Kidney epithelial cell (primary cell): ENCODE results near the gene FBXW5. TPM values are rescaled to one million over a fixed set of nuclear protein-coding genes. Genes with fewer than 3 reads are reported as not detected.

Experiments
- DNase-seq: peaks from one replicate; pipeline ENCODE4 v3.0.0-alpha.2; 2010; ENCODE audit warnings: low read depth
- H3K27me3 ChIP-seq: 2 replicates; pipeline ENCODE4 v1.6.0; 2011; ENCODE audit warnings: low read length; ENCODE audit not compliant: control insufficient read depth, insufficient read depth
- H3K36me3 ChIP-seq: 2 replicates; pipeline ENCODE4 v1.5.1; 2011; ENCODE audit warnings: low read length; ENCODE audit not compliant: control insufficient read depth, insufficient read depth
- H3K4me3 ChIP-seq: 2 replicates; pipeline ENCODE4 v1.5.1; 2011; ENCODE audit warnings: low read depth, mild to moderate bottlenecking, control low read depth, low read length
- total RNA-seq: library from RNA; depleted of rRNA; stranded (reverse); fragments of >200 nt; gene quantifications from 2 replicates; pipeline ENCODE4 v1.2.3, GENCODE V29; 2015
- TF ChIP-seq, protein P1 (sequence below): IDR thresholded peaks from 2 replicates; pipeline ENCODE4 v1.5.1; 2011; ENCODE audit warnings: mild to moderate bottlenecking, moderate library complexity, low read length, control low read depth, inconsistent platforms; ENCODE audit not compliant: insufficient read depth, poor library complexity, severe bottlenecking

The FBXW5 gene
- total RNA-seq, 1 donor from 2014 or later: 174 TPM

DNA sequence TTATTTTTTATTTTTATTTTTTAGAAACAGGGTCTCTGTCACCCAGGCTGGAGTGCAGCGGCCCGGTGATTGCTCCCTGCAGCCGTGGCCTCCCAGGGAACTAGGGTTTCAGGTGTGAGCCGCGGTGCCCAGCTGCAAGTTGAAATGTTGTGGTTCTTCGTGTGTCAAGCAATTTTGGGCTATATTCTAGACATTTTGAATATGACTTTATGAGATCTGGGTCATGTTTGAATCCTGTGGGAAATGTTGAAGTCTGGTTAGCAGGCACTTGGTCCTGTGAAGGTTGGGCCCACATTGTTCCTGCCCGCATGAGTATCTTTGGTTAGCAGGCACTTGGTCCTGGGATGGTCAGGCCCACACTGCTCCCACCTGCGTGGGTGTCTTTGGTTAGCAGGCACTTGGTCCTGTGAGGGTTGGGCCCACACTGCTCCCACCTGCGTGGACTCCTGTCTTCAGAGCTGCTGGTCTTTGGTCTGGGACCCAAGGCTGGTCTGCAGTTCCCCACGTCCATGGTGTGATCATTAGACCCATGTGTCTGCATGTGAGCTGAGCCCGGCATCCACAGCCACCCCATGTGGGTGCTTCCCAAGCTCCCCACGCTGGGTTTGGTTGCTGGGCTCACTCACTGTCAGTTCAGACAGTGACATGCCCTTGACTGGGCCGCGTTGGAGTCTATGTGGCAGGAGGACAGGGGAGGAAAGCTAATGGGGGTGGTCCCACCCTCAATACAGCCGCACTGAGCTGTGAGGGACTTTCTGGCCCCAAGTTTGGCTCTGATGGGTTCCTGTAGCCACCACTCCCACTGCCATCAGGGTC, 7.1 kb downstream of the FBXW5 start:
- no peak for DNase-seq
- TF ChIP-seq, protein P1, sequence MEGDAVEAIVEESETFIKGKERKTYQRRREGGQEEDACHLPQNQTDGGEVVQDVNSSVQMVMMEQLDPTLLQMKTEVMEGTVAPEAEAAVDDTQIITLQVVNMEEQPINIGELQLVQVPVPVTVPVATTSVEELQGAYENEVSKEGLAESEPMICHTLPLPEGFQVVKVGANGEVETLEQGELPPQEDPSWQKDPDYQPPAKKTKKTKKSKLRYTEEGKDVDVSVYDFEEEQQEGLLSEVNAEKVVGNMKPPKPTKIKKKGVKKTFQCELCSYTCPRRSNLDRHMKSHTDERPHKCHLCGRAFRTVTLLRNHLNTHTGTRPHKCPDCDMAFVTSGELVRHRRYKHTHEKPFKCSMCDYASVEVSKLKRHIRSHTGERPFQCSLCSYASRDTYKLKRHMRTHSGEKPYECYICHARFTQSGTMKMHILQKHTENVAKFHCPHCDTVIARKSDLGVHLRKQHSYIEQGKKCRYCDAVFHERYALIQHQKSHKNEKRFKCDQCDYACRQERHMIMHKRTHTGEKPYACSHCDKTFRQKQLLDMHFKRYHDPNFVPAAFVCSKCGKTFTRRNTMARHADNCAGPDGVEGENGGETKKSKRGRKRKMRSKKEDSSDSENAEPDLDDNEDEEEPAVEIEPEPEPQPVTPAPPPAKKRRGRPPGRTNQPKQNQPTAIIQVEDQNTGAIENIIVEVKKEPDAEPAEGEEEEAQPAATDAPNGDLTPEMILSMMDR: no peak
- Histone ChIP-seq H3K36me3 (peaks cover 1% of the 10 kb centered on the region), H3K27me3 (no peaks in the 10 kb centered on the region), H3K4me3 (no peak overlapping the region)

DNA sequence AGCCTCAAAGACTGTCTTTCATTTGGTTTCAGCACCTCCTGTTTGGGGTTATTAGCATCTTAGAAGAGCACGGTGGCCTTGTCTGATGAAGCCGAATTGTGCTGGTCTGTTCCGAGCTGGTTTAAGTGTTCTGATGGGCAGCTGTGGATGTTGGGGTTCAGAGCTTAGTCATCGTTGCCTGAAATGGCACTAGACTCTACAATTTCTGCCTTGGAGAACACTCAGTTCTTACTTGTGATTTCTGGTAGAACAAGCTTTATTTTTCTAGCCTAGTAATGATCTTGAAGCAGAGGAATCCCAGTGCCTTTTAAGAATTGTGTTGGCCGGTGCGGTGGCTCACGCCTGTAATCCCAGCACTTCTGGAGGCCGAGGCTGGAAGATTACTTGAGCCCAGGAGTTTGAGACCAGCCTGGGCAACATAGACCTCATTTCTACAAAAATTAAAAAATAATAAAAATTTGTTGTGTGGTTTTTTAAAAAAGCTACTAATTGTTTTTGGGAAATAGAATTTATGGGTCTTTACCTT, 7.8 kb downstream of the FBXW5 start:
- TF ChIP-seq, protein P1: no peak
- DNase-seq: no peak
- no peak overlapping the region for H3K4me3 ChIP-seq
- peaks cover 1% of the 10 kb centered on the region for H3K36me3 ChIP-seq
- no peaks in the 10 kb centered on the region for H3K27me3 ChIP-seq

DNA sequence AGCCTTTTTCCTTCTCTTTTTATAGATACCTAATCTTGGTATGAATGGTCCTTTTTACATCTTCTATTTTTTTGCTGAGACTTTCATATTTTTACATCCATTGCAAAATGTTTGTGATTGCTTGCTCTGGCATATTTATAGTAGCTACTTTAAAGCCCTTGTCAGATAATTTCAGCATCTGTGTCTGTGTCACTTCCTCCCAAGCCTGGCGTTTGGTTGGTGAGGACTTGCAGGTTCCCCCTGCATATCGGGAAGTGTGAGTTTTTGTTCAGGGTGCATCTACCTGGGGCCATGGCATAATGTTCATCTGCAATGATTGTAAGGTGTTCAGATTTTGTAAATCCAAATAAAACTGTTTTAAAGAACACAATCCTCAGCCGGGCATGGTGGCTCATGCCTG, 8.9 kb downstream of the FBXW5 start:
- no peak for DNase-seq
- H3K4me3 ChIP-seq: no peak overlapping the region
- H3K36me3 ChIP-seq: no peaks in the 10 kb centered on the region
- TF ChIP-seq, protein P1: no peak
- H3K27me3 ChIP-seq: no peaks in the 10 kb centered on the region

DNA sequence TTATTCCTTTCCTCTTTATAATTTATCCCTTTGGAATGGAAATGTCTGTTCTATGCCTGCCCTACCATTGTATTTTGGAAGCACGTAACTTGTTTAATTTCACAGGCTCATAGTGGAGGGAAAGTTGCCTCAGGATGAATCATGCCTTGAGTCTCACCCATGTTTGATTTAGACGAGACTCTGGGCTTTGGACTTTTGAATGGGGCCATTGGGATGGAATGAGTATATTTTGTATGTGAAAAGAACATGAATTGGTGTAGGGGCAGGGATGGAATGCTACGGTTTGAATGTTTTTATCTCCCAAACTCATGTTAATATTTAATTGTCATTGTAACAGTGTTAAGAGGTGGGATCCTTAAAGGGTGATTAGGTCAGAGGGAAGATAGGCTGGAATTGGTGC, 10.3 kb downstream of the FBXW5 start:
- Histone ChIP-seq H3K27me3 (no peaks in the 10 kb centered on the region), H3K4me3 (no peak overlapping the region), H3K36me3 (no peaks in the 10 kb centered on the region)
- TF ChIP-seq, protein P1: no peak
- no peak for DNase-seq

DNA sequence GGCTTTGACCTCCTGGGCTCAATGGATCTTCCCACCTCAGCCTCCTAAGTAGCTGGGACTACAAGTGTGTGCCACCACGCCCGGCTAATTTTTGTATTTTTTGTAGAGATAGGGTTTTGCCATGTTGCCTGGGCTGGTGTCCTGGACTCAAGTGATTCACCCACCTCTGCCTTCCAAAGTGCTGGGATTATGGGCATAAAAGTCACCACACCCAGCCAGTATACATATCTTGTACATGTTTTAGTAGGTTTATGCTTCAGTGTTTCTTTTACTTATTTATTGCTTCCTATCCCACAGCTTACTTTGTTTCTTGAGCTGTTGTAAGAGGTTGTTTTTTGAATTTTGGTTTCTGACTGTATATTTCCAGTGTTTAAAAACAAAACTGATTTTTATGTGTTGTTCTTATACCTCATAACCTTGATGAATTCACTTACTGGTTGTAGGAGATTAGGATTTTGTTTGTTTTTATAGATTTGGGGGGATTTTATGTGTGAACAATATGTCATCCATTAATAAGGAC, 12.9 kb downstream of the FBXW5 start:
- no peak for DNase-seq
- TF ChIP-seq, protein P1: no peak
- H3K36me3 ChIP-seq: no peaks in the 10 kb centered on the region

More for the DNA sequence above, 12.9 kb downstream of the FBXW5 start:
- H3K4me3 ChIP-seq: no peak overlapping the region
- H3K27me3 ChIP-seq: no peaks in the 10 kb centered on the region
